HPDE6-E6E7 (cell line): Measurements from ENCODE around the gene PLOD2.

Experiments used
- DNase-seq: peaks from one replicate; pipeline ENCODE4 v3.0.0; 2011; ENCODE audit warnings: missing footprints; ENCODE audit errors: extremely low spot score

The PLOD2 gene

DNA sequence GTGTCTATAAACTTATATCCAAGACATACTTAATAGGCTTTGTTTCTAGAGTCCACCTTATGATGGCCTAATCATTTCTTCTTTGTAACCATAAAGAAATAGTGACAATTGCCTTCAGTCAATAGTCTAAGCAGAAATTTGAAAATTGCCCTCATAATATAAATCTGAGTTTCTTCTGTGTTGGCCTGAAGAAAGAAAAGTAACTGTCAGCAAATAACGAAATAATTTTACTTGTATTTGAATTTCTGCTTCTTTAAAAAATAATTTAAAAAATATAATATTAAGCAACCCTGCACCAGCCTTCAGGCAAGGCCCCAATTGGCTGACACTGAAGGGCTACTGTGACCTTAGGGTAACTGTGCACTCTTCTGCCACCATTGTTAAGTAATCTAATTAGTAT is 113.5 kb downstream of the PLOD2 start:
- DNase-seq, result no peak

DNA sequence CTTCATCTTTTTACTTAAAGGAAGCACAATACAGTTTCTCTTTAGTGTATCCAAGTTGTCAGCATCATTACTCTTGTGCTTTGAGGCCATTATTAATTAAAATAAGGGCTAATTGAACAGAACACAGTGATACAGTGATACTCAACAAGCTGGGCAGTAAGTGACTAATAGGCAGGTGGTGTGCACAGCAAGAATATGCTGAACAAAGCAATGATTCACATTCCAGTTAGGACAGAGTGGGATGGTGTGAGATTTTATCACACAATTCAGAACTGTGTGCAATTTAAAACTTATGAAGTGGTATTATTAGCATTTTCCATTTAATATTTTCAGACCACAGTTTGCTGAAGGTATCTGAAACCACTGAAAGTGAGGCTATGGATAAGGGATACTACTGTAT is 116.9 kb downstream of the PLOD2 start:
- DNase-seq, result peak; percentile 9

DNA sequence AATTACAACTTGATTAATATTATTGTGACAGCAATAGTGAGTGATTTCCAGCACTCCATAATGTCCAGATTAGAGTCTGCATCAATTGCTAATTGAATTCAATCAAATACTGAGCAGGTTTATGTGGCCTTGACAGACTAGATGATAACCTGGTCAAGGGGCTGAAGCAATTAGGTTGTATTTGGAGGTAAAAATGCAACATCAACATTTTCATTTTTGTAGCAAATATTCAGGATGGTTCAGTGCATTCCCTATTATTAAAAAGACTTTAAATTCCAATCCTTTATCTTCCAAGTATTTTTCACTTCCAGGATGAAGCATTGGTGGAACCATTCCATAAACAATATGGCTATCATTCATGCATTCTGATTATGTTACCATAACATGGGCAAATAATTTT is 120.4 kb downstream of the PLOD2 start:
- DNase-seq, result no peak

DNA sequence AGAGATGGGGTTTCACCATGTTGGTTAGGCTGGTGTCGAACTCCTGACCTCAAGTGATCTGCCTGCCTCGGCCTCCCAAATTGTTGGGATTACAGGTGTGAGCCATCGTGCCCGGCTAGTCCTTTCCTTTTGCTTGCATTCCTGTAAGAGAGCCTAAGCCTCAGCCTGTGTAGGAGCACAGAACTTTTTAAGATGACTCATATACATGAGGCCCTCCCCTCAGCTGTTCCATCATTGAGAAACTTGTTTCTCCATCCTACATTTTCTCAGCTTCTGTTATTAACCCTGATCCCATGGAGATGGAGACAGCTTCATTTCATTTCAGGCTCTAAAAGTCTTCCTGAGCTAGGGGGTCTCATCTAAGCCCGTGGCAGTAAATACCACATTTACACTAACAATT is 123.3 kb downstream of the PLOD2 start:
- no peak for DNase-seq

DNA sequence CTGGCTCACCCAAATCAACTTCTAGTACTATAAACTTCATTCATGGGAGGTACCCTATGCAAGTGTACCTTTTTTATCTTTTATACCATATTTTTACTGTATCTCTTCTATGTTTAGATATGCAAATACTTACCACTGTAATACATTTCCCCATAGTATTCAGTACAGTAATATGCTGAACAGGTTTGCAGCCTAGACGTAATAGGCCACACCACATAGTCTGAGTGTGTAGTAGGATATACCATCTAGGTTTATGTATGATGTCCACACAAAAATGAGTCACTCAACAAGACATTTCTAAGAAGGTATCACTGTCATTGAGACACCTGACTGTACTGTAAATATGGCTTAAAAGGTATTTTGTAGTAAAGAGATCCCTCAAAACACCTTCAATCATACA is 124.7 kb downstream of the PLOD2 start:
- DNase-seq, result no peak

DNA sequence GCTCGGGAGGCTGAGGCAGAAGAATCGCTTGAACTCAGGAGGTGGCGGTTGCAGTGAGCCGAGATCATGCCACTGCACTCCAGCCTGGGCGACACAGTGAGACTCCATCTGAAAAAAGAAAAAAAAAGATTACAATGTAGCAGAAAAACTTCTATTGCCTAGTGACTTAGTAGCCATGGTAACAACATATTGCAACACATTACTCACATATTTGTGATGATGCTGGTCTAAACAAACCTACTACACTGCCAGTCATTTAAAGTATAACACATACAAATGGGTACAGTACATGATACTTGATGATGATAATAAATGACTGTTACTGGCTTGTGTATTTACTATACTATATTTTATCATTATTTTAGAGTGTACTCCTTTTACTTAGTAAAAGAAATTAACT is 125.6 kb downstream of the PLOD2 start:
- no peak for DNase-seq

DNA sequence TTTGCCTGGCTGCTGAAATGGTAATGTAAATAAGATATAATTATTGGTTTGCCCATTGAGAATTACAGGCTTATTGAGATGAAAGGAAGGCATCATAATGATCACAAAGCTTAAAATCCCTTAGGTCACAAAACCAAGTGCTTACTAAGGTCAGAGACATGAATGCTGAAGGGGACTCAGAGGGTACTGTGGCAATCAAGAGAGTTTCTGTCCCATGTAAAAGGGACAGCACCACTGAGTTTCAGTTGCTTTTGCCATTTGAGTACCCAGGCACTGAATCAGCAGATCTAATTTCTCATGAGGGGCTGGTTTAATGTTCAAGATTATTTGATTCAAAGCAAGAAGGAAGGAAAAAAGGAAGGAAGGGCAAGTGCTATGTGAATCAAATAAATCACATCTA is 127.0 kb downstream of the PLOD2 start:
- DNase-seq, result no peak

DNA sequence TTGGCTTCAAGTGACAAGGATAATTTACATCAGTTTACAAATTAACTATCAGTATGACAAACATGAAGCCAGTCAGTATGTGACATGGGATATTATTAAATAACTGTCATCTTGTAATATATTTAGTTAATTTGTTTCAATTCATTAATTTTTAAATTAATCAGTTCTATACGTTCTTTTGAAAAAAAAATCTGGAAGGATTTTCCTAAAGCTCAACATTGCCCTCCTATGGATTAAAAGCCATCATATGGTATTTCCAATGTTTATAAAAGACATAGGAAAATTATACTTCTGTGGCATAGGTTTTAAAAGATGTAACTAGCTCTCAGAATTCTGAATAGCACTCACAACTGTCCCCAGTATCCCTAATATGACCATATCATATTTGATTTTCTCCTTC is 134.4 kb downstream of the PLOD2 start:
- no peak for DNase-seq

DNA sequence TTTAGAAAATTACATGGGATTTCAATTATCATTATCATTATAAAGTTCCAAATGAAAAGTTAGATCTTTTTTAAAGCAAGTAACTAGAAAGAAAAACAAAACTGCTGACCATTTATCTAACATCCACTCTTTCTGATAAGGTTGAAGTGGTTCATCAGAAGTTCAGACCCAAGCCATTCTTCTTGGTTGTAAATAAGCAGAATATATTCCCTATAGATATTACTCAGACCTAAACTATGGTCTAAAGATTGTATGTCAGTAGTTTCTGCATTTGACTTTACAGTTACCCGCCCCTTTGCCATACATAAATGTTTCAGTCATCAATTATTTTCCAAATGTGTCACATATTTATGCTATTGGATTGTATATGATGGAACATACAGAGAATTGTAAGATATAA is 136.7 kb downstream of the PLOD2 start:
- no peak for DNase-seq

DNA sequence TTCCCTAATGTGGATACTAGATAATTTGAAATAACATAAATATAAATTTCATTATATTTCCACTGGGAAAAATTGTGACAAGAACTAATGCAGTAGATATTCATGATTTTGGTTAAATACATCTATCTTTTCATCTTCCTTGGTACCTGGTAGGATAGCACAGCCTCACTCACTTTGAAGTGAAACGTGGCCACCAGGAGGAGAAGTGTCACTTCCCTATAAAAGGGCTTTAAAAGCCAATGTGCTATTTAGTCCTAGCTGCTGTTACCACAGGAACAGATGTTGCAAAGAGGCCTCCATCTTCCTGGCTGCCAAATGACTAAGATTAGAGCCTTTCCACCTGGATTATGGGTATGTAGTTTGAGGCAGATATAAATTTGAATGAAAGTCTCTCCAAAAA is 140.0 kb downstream of the PLOD2 start:
- no peak for DNase-seq

DNA sequence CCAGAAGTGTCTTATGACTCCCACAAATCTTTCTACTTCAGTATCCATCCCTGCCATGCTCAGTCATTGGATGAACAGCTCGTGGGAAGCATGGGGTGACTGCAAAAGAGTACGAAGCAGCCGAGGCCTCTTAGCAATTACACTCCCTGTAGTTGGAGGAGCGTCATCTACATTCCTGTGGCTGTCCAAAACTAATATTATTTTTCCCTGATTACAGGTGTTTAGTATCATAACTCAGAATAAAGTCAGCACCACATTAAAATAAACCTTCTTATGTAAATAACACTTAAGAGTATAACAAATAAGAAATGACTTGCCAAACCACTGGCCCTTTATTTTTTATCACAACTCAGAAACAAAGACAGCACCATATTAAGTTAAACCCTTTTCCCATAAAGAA is 141.5 kb downstream of the PLOD2 start:
- no peak for DNase-seq
